NT2/D1 (cell line): Measurements from ENCODE around the gene PALM.

Experiments used
- DNase-seq: peaks from one replicate; pipeline ENCODE4 v3.0.0-alpha.2; 2011; ENCODE audit warnings: low read depth, low spot score
- H3K27me3 ChIP-seq: 2 replicates; pipeline ENCODE4 v1.6.0; 2011; ENCODE audit warnings: mild to moderate bottlenecking; ENCODE audit not compliant: insufficient read length, insufficient read depth
- H3K36me3 ChIP-seq: 2 replicates; pipeline ENCODE4 v1.6.1; 2011; ENCODE audit warnings: mild to moderate bottlenecking, low read length, mixed read lengths; ENCODE audit not compliant: insufficient read depth, insufficient read length
- H3K4me1 ChIP-seq: 2 replicates; pipeline ENCODE4 v1.5.1; 2011; ENCODE audit not compliant: insufficient read depth, insufficient read length
- H3K4me3 ChIP-seq: 2 replicates; pipeline ENCODE4 v1.5.1; 2011; ENCODE audit warnings: low read depth; ENCODE audit not compliant: insufficient read length
- H3K9ac ChIP-seq: 2 replicates; pipeline ENCODE4 v1.6.0; 2011; ENCODE audit warnings: low read depth; ENCODE audit not compliant: insufficient read length
- H3K9me3 ChIP-seq: 2 replicates; pipeline ENCODE4 v1.5.1; 2011; ENCODE audit warnings: mild to moderate bottlenecking, low read length; ENCODE audit not compliant: insufficient read depth
- SUZ12 ChIP-seq: IDR thresholded peaks from 2 replicates; pipeline ENCODE4 v1.6.1; 2011; ENCODE audit not compliant: insufficient read length, insufficient read depth; ENCODE audit errors: extremely low read depth
- YY1 ChIP-seq: IDR thresholded peaks from 2 replicates; pipeline ENCODE4 v1.6.1; 2011; ENCODE audit not compliant: insufficient read length, insufficient read depth
- ZNF274 ChIP-seq: IDR thresholded peaks from 2 replicates; pipeline ENCODE4 v1.6.1; 2011; ENCODE audit warnings: mild to moderate bottlenecking, low read depth, low read length

Gene PALM

GRCh38 chr19:778910-779653 lies 70.3 kb downstream of the PALM start:
- no peak overlapping the region for H3K4me3 ChIP-seq
- no peak for DNase-seq
- peak overlapping the region; percentile 44 for H3K9ac ChIP-seq
- TF ChIP-seq YY1, result no peak
- TF ChIP-seq ZNF274, result no peak
- TF ChIP-seq SUZ12, result no peak
- peaks cover 4% of the 10 kb centered on the region for H3K36me3 ChIP-seq
- H3K4me1 ChIP-seq, result peaks cover 6% of the 10 kb centered on the region
- H3K27me3 ChIP-seq, result no peaks in the 10 kb centered on the region
- H3K9me3 ChIP-seq, result no peaks in the 10 kb centered on the region

- no peaks in the 10 kb centered on the region for H3K9me3 ChIP-seq
- H3K4me1 ChIP-seq, result peaks cover 9% of the 10 kb centered on the region
- peak overlapping the region; percentile 11 for H3K9ac ChIP-seq
- H3K36me3 ChIP-seq, result peaks cover 15% of the 10 kb centered on the region
- H3K4me3 ChIP-seq, result no peak overlapping the region
- TF ChIP-seq ZNF274 (no peak), YY1 (no peak), SUZ12 (no peak)
- no peak for DNase-seq
- no peaks in the 10 kb centered on the region for H3K27me3 ChIP-seq
Measured at GRCh38 chr19:780935-781334, 72.2 kb downstream of the PALM start.

- Histone ChIP-seq H3K4me3 (peak overlapping the region; percentile 64), H3K36me3 (peaks cover 15% of the 10 kb centered on the region), H3K9me3 (no peaks in the 10 kb centered on the region), H3K9ac (peak overlapping the region; percentile 86), H3K27me3 (no peaks in the 10 kb centered on the region), H3K4me1 (peaks cover 9% of the 10 kb centered on the region)
- no peak for TF ChIP-seq YY1
- TF ChIP-seq SUZ12, result no peak
- no peak for TF ChIP-seq ZNF274
- no peak for DNase-seq
Measured at GRCh38 chr19:781800-782184, 73.1 kb downstream of the PALM start.

GRCh38 chr19:782185-782877 lies 73.6 kb downstream of the PALM start:
- no peaks in the 10 kb centered on the region for H3K9me3 ChIP-seq
- peaks cover 18% of the 10 kb centered on the region for H3K36me3 ChIP-seq
- peak overlapping the region; percentile 64 for H3K4me3 ChIP-seq
- H3K27me3 ChIP-seq, result no peaks in the 10 kb centered on the region
- H3K4me1 ChIP-seq, result peaks cover 9% of the 10 kb centered on the region
- TF ChIP-seq ZNF274, result no peak
- no peak for TF ChIP-seq SUZ12
- TF ChIP-seq YY1, result no peak
- H3K9ac ChIP-seq, result peak overlapping the region; percentile 86
- DNase-seq, result peak; percentile 69

- peak overlapping the region; percentile 64 for H3K4me3 ChIP-seq
- peaks cover 25% of the 10 kb centered on the region for H3K36me3 ChIP-seq
- H3K9me3 ChIP-seq, result no peaks in the 10 kb centered on the region
- H3K27me3 ChIP-seq, result no peaks in the 10 kb centered on the region
- H3K4me1 ChIP-seq, result peaks cover 9% of the 10 kb centered on the region
- no peak for DNase-seq
- peak overlapping the region; percentile 80 for H3K9ac ChIP-seq
- TF ChIP-seq SUZ12 (no peak), YY1 (no peak), ZNF274 (no peak)
Measured at GRCh38 chr19:782878-783668, 74.3 kb downstream of the PALM start.

GRCh38 chr19:784541-784940 lies 75.8 kb downstream of the PALM start:
- H3K27me3 ChIP-seq, result no peaks in the 10 kb centered on the region
- H3K9me3 ChIP-seq, result no peaks in the 10 kb centered on the region
- H3K36me3 ChIP-seq, result peaks cover 23% of the 10 kb centered on the region
- peaks cover 15% of the 10 kb centered on the region for H3K4me1 ChIP-seq
- TF ChIP-seq YY1, result no peak
- no peak for TF ChIP-seq ZNF274
- no peak for TF ChIP-seq SUZ12
- H3K9ac ChIP-seq, result peak overlapping the region; percentile 76
- no peak overlapping the region for H3K4me3 ChIP-seq
- no peak for DNase-seq
